Medulla oblongata (tissue), 1 donor: ENCODE measurements around the gene GGA2.
"Not testable (repeated sequence)": the region's sequence is repeated elsewhere in the genome, so short reads cannot be mapped to it uniquely, and the experiment has no call there.

Experiments used
- DNase-seq: peaks from one replicate; pipeline ENCODE4 v3.0.0-alpha.2; 2015; ENCODE audit errors: extremely low spot score

GGA2 gene

GRCh38 chr16:23504453-23505179, 5.7 kb downstream of the GGA2 start:
- peak; percentile 39 for DNase-seq

DNA sequence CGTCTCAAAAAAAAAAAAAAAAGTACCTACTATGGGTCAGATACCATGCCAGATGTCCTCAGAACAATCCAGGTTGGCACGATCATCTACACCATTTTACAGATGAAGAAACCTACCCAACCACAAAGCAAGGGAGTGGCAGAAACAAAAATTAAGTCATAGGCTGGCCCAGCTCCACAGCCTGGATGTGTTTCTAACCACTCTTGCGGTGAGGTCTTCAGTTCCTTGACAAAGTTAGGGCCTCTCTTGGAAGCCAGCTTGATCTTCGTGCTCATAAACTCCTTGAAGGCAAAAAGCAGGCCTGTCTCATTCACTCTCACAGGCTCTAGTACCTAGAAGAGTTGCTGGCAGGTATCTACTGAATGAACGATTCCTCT, 6.2 kb downstream of the GGA2 start:
- DNase-seq = no peak

DNA sequence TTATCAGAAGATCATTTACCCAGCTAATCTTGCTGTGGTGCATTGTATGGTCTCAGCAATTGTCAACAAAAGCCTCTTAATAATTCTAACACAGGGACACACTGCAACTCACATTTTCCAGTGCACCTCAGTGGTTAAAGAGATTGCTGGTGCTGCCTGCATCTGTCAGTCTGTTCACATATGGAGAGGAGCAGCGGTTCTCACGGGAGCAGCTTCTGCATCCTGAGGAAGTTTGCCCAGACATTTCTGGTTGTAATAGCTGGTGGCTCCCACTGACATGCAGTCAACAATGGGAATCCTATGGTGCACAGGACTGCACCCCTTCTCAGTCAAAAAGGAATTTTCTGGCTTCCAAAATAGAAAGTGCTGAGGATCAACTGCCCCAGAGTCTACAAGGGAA, 7.8 kb downstream of the GGA2 start:
- DNase-seq = no peak

DNA sequence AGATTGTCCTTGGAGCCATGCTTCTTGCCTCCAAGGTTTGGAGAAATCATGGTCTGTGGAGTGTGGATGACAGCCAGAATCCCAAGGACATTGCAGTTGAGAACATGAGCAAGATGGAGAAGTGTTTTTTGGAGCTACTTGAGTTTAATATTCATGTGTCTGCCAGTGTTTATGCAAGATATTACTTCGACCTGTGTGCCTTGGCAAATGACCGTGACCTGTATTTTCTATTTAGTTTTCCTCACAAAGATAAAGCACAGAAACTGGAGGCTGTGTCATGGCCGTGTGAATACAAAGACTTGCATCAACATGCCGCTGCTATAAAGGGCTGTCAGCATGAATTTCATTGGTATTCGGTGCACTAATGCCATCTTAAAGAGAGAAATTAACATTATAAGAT, 9.0 kb downstream of the GGA2 start:
- no peak for DNase-seq

DNA sequence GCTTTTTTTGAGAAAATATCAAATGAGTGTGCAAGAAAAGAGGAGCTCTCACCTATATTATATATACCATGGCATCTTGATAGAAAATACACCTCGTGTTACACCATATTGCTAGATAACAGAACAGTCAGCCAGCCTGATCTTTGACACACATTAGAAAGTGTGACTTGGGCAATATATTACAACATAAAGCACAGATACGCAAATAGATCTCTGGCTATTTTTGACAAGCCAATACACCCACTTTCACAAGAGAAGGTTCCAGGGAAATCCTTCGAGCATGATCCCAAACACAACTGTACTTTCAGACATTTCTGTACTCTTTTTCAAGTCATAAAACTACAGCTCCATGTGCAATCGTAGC, 9.4 kb downstream of the GGA2 start:
- no peak for DNase-seq

GRCh38 chr16:23500212-23500861, 10.0 kb downstream of the GGA2 start:
- DNase-seq = no peak

DNA sequence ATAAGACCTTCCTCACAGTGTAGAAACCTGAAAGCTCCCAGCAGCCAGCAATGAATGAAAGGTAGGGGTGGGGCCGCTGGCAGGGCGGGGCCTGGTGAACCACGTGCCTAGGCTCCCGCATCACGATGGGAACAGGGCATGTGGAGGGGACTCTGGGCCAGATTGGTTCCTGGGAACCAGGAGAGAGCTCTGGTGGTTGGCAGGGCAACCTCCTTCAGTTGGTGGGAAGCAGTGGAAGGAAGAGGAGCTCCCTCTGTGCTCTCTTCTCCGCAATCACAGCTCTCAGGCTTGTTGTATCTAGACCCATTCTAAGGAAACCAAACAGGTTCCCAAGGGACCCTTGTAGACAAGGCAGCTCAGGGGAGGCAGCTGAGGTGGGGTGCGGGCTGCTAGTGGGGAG, 10.5 kb downstream of the GGA2 start:
- no peak for DNase-seq

GRCh38 chr16:23498863-23499262, 11.4 kb downstream of the GGA2 start:
- no peak for DNase-seq

GRCh38 chr16:23497543-23497868, 12.8 kb downstream of the GGA2 start:
- DNase-seq = no peak

DNA sequence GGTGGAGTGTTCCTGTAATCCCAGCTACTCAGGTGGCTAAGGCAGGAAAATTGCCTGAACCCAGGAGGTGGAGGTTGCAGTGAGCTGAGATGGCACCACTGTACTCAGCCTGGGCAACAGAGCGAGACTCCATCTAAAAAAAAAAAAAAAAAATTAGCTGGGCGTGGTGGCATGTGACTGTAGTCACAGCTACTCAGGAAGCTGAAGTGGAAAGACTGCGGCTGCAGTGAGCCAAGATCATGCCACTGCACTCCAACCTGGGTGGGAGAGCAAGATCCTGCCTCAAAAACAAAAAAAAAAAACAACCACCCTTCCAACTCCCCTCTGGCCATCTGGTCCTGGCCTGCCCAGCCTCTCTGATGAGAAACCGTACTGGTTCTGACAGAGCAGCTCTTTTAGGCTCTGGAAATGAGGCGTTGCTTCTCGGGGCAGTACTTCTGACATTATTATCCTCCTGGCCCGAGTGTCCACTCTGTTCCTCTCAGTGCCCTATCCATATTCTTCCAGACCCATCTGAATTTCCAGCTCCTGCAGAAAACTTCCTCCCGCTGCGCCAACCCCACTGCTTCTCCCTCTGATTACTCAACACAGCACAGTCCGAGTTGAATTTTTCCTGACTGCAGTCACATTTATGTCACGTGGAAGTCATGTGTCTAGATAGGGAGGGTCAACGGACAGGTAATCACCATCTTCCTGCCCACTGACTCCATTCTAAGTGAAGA, 13.3 kb downstream of the GGA2 start:
- no peak for DNase-seq

DNA sequence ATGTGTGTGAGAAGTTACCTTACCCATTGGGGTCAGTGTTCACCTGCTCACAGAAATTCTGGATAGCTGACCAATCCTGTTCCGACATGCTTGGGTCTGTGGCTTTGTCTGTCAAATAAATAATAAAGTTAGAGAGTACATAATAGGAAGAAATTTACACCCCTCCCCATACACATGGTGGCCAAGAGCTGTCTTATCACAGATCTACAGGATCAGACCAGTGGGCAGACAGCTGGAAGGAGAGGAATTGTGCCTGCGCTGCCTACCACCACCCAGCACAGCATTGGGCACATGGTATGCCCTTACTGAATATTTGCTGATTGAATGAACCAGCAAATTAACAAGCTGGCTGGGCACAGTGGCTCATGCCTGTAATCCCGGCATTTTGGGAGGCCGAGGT, 14.6 kb downstream of the GGA2 start:
- no peak for DNase-seq

DNA sequence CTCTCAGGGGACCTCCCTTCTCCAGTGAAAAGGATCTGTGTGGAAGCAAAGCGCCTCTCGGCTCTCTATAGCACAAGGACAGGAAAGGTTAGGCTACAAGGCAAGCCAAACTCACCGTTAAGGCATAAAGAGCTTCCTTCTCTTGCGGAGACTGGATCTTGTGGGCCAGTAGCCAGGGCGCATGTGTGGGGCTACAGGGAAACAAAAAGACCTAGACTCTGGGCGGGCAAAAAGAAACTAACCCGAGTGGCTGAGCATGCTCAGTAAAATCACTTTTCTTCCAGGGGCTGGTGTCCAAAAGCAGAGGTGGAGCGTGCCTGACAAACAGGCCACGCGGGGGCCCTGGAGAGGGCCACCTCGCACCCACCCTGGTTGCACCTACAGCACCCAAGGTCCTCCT, 16.1 kb downstream of the GGA2 start:
- DNase-seq = no peak

- no peak for DNase-seq
Measured at GRCh38 chr16:23491490-23492391, 18.6 kb downstream of the GGA2 start.

- no peak for DNase-seq
Measured at GRCh38 chr16:23486480-23486879, 23.8 kb downstream of the GGA2 start.

- no peak for DNase-seq
Measured at GRCh38 chr16:23485841-23486240, 24.5 kb downstream of the GGA2 start.

DNA sequence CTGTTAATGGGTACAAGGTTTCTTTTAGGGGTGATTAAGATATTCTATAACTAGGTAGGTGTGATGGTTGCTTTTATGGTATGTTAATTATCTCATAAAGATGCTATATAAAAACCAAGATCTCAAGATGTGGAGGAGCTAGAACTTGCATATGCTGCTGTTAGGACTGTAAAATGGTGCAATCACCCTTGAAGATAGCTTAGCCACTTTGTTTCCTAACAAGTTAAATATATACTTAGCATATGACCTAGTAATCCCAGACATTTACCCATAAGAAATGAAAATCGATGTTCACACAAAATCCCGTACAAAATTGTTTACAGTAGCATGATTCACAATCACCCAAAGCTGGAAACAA, 25.1 kb downstream of the GGA2 start:
- no peak for DNase-seq

GRCh38 chr16:23484510-23485256, 25.6 kb downstream of the GGA2 start:
- no peak for DNase-seq

DNA sequence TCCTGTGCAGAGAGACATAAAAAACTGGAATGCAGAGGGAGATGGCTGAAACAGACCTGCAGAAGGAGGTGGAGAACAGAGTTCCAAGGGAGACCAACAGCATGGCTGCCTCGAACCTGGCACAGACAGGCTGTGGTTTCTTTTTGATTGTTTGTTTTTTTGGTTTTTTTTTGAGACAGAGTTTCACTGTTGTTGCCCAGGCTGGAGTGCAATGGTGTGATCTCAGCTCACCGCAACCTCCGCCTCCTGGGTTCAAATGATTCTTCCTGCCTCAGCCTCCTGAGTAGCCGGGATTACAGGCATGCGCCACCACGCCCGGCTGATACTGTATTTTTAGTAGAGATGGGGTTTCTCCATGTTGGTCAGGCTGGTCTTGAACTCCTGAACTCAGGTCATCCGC, 26.8 kb downstream of the GGA2 start:
- not testable (repeated sequence) for DNase-seq

- DNase-seq = no peak
Measured at GRCh38 chr16:23482778-23483177, 27.5 kb downstream of the GGA2 start.

- no peak for DNase-seq
Measured at GRCh38 chr16:23480257-23480656, 30.0 kb downstream of the GGA2 start.

GRCh38 chr16:23479138-23479537, 31.2 kb downstream of the GGA2 start:
- no peak for DNase-seq

DNA sequence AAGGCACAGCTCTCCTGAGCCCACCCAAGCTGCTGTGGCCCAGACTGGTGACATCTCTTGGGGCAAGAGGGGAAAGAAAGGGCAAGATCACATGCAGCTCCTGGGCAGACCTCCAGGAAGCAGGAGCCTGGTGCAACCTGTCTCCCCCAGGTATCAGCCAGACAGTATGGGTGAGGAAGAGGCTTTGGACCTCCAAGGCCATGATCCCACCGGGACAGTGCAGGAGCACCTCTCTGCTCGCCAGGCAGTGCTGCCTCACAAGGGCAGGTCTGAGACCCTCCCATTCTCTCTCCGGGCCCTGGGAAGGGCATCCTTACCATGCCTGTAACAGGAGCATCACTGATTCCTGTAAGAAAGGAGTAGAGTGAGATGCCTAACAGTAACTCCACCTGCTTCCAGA, 31.7 kb downstream of the GGA2 start:
- no peak for DNase-seq
